ENCODE results near the gene ILDR1.
"Not testable (repeated sequence)": the region's sequence is repeated elsewhere in the genome, so short reads cannot be mapped to it uniquely, and the experiment has no call there.

ILDR1 gene

GRCh38 chr3:122060040-122060698 lies 38.1 kb upstream of the ILDR1 start:
- Histone ChIP-seq H3K4me3 (ENCODE audit: insufficient read length, low read depth) (no peak overlapping the region), H3K9me3 (ENCODE audit: insufficient read depth, low read length) (no peaks in the 10 kb centered on the region), H3K4me1 (ENCODE audit: insufficient read depth, insufficient read length) (no peaks in the 10 kb centered on the region), H3K27me3 (ENCODE audit: insufficient read depth, insufficient read length) (no peaks in the 10 kb centered on the region), H3K9ac (ENCODE audit: insufficient read length, low read depth) (no peak overlapping the region), H3K36me3 (ENCODE audit: insufficient read depth, insufficient read length, low read length) (no peaks in the 10 kb centered on the region)
- no peak for DNase-seq (ENCODE audit: low read depth, low spot score)
- TF ChIP-seq ZNF274 (IDR thresholded peaks at IDR 0.05; ENCODE audit: low read depth, low read length) (no peak), SUZ12 (IDR thresholded peaks at IDR 0.05; ENCODE audit: extremely low read depth, insufficient read depth, insufficient read length) (no peak), YY1 (IDR thresholded peaks at IDR 0.05; ENCODE audit: insufficient read depth, insufficient read length) (no peak)

- Histone ChIP-seq H3K9me3 (ENCODE audit: insufficient read depth, low read length) (no peaks in the 10 kb centered on the region), H3K36me3 (ENCODE audit: insufficient read depth, insufficient read length, low read length) (no peaks in the 10 kb centered on the region), H3K4me1 (ENCODE audit: insufficient read depth, insufficient read length) (no peaks in the 10 kb centered on the region), H3K4me3 (ENCODE audit: insufficient read length, low read depth) (no peak overlapping the region), H3K27me3 (ENCODE audit: insufficient read depth, insufficient read length) (no peaks in the 10 kb centered on the region), H3K9ac (ENCODE audit: insufficient read length, low read depth) (no peak overlapping the region)
- TF ChIP-seq ZNF274 (IDR thresholded peaks at IDR 0.05; ENCODE audit: low read depth, low read length) (no peak), SUZ12 (IDR thresholded peaks at IDR 0.05; ENCODE audit: extremely low read depth, insufficient read depth, insufficient read length) (no peak), YY1 (IDR thresholded peaks at IDR 0.05; ENCODE audit: insufficient read depth, insufficient read length) (no peak)
- DNase-seq (ENCODE audit: low read depth, low spot score), result no peak
Measured at GRCh38 chr3:122058294-122058693, 36.2 kb upstream of the ILDR1 start.

- Histone ChIP-seq H3K36me3 (ENCODE audit: insufficient read depth, insufficient read length, low read length) (no peaks in the 10 kb centered on the region), H3K4me1 (ENCODE audit: insufficient read depth, insufficient read length) (no peaks in the 10 kb centered on the region), H3K9me3 (ENCODE audit: insufficient read depth, low read length) (no peaks in the 10 kb centered on the region), H3K27me3 (ENCODE audit: insufficient read depth, insufficient read length) (no peaks in the 10 kb centered on the region), H3K4me3 (ENCODE audit: insufficient read length, low read depth) (no peak overlapping the region), H3K9ac (ENCODE audit: insufficient read length, low read depth) (no peak overlapping the region)
- no peak for TF ChIP-seq SUZ12 (IDR thresholded peaks at IDR 0.05; ENCODE audit: extremely low read depth, insufficient read depth, insufficient read length)
- TF ChIP-seq ZNF274 (IDR thresholded peaks at IDR 0.05; ENCODE audit: low read depth, low read length), result no peak
- TF ChIP-seq YY1 (IDR thresholded peaks at IDR 0.05; ENCODE audit: insufficient read depth, insufficient read length), result no peak
- no peak for DNase-seq (ENCODE audit: low read depth, low spot score)
Measured at GRCh38 chr3:122057671-122058070, 35.6 kb upstream of the ILDR1 start.

GRCh38 chr3:122055215-122055614 lies 33.2 kb upstream of the ILDR1 start, which contains the start of gene CD86:
Gene CD86 (plus strand): TSS chr3:122055362. CDS start chr3:122055490, 128 bp downstream.
- no peak for DNase-seq (ENCODE audit: low read depth, low spot score)
- Histone ChIP-seq H3K36me3 (ENCODE audit: insufficient read depth, insufficient read length, low read length) (no peaks in the 10 kb centered on the region), H3K9ac (ENCODE audit: insufficient read length, low read depth) (no peak within 1 kb of the TSS)

GRCh38 chr3:122052968-122053367 lies 30.9 kb upstream of the ILDR1 start:
- Histone ChIP-seq H3K36me3 (ENCODE audit: insufficient read depth, insufficient read length, low read length) (no peaks in the 10 kb centered on the region), H3K9ac (ENCODE audit: insufficient read length, low read depth) (no peak overlapping the region), H3K9me3 (ENCODE audit: insufficient read depth, low read length) (0 out of 2 replicates have a peak, but pooled peaks cover 8% of the 10 kb centered on the region), H3K4me1 (ENCODE audit: insufficient read depth, insufficient read length) (no peaks in the 10 kb centered on the region), H3K4me3 (ENCODE audit: insufficient read length, low read depth) (no peak overlapping the region), H3K27me3 (ENCODE audit: insufficient read depth, insufficient read length) (no peaks in the 10 kb centered on the region)
- TF ChIP-seq SUZ12 (IDR thresholded peaks at IDR 0.05; ENCODE audit: extremely low read depth, insufficient read depth, insufficient read length) (no peak), YY1 (IDR thresholded peaks at IDR 0.05; ENCODE audit: insufficient read depth, insufficient read length) (no peak), ZNF274 (IDR thresholded peaks at IDR 0.05; ENCODE audit: low read depth, low read length) (no peak)
- no peak for DNase-seq (ENCODE audit: low read depth, low spot score)

More at GRCh38 chr3:122055215-122055614, 33.2 kb upstream of the ILDR1 start, which contains the start of gene CD86:
- TF ChIP-seq ZNF274 (IDR thresholded peaks at IDR 0.05; ENCODE audit: low read depth, low read length) (no peak), YY1 (IDR thresholded peaks at IDR 0.05; ENCODE audit: insufficient read depth, insufficient read length) (no peak), SUZ12 (IDR thresholded peaks at IDR 0.05; ENCODE audit: extremely low read depth, insufficient read depth, insufficient read length) (no peak)
- no peaks in the 10 kb centered on the region for H3K9me3 ChIP-seq (ENCODE audit: insufficient read depth, low read length)
- no peaks in the 10 kb centered on the region for H3K27me3 ChIP-seq (ENCODE audit: insufficient read depth, insufficient read length)
- no peak within 1 kb of the TSS for H3K4me3 ChIP-seq (ENCODE audit: insufficient read length, low read depth)
- no peaks in the 10 kb centered on the region for H3K4me1 ChIP-seq (ENCODE audit: insufficient read depth, insufficient read length)

- not testable (repeated sequence) for H3K4me1 ChIP-seq (ENCODE audit: insufficient read depth, insufficient read length); H3K9me3 ChIP-seq (ENCODE audit: insufficient read depth, low read length); H3K4me3 ChIP-seq (ENCODE audit: insufficient read length, low read depth); H3K9ac ChIP-seq (ENCODE audit: insufficient read length, low read depth); H3K27me3 ChIP-seq (ENCODE audit: insufficient read depth, insufficient read length); DNase-seq (ENCODE audit: low read depth, low spot score); H3K36me3 ChIP-seq (ENCODE audit: insufficient read depth, insufficient read length, low read length)
Measured at GRCh38 chr3:122047773-122048172, 25.7 kb upstream of the ILDR1 start.

- H3K4me1 ChIP-seq (ENCODE audit: insufficient read depth, insufficient read length); DNase-seq (ENCODE audit: low read depth, low spot score); H3K36me3 ChIP-seq (ENCODE audit: insufficient read depth, insufficient read length, low read length); H3K27me3 ChIP-seq (ENCODE audit: insufficient read depth, insufficient read length); H3K9me3 ChIP-seq (ENCODE audit: insufficient read depth, low read length); H3K4me3 ChIP-seq (ENCODE audit: insufficient read length, low read depth); H3K9ac ChIP-seq (ENCODE audit: insufficient read length, low read depth): not testable (repeated sequence)
Measured at GRCh38 chr3:122047296-122047695, 25.2 kb upstream of the ILDR1 start.

GRCh38 chr3:122033023-122033422 lies 11.0 kb upstream of the ILDR1 start:
- Histone ChIP-seq H3K9me3 (ENCODE audit: insufficient read depth, low read length) (peaks cover 30% of the 10 kb centered on the region), H3K9ac (ENCODE audit: insufficient read length, low read depth) (no peak overlapping the region), H3K36me3 (ENCODE audit: insufficient read depth, insufficient read length, low read length) (no peaks in the 10 kb centered on the region), H3K27me3 (ENCODE audit: insufficient read depth, insufficient read length) (no peaks in the 10 kb centered on the region), H3K4me3 (ENCODE audit: insufficient read length, low read depth) (no peak overlapping the region), H3K4me1 (ENCODE audit: insufficient read depth, insufficient read length) (no peaks in the 10 kb centered on the region)
- no peak for DNase-seq (ENCODE audit: low read depth, low spot score)
- TF ChIP-seq SUZ12 (IDR thresholded peaks at IDR 0.05; ENCODE audit: extremely low read depth, insufficient read depth, insufficient read length) (no peak), YY1 (IDR thresholded peaks at IDR 0.05; ENCODE audit: insufficient read depth, insufficient read length) (no peak), ZNF274 (IDR thresholded peaks at IDR 0.05; ENCODE audit: low read depth, low read length) (no peak)
